ENCODE results near the gene RNF43. TPM values are rescaled to one million over a fixed set of nuclear protein-coding genes. Genes with fewer than 3 reads are reported as not detected.

The RNF43 gene
- polyA plus RNA-seq, 1 donor (not counting 4 experiments of a cell fraction or from before 2014, with no cell fraction given) = 15.0 TPM

DNA sequence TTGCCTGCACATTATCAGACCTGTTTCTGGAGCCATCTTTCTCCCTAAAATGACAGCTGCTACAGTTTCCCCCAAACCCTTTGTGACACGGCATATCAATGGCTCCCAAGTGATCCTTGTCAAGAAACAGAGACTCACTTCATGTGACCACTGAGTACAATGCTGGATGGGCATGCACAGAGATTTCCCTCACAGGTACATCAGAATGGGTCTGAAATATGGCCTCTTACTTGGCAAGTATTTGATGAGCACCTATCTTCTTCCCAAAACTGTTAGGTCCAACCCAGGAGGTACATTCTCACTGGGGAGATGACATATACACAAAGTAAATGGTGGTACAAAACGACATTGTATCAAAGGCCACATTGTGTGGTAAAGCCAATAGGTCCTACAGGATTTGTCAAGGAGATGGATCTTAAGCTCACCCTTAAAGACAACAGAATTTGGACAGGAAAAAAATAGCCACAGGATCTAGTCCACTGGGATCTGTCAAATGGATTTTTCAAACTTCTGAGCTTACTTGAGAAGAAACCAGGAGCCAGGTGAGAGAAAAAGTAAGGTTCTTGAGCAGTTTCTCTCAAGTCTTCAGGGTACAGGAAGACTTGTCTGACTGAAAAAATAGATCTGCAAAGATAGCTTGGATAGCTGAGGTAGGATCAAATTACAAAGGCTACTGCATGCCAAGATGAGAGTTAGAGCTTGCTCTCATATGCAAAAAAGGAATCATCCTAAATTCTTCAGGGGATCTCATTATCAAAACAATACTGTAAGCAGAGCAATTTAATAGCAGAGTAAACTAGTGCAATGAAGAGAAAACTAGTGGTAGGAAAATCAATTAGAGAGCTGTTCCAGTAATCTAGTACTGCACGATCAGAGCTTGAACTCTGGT lies 28.8 kb downstream of the RNF43 start:
- peaks cover 51% of the 10 kb centered on the region for H3K4me1 ChIP-seq (ENCODE audit: control insufficient read depth, extremely low read depth, insufficient read depth, low read length)
- FAIRE-seq = peak; percentile 71

DNA sequence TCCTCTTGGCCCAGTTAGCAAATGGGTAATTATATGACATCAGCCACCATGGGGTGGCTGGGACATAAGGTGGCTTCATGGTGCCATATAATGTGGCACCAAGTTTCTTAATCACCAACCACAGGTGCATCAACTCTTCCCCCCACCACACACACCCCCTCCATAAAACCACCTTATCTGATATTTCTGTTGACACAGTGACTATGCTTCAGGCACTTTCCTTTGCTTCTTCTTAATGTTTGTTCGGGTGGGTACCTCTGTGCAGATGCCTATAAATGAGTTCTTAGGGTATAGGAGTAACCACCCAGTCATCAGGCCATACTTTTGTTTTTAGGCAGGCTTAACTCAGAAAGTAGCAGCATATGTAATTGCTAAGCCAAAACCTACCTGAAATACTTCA lies 29.5 kb downstream of the RNF43 start:
- H3K4me3 ChIP-seq (ENCODE audit: control insufficient read depth in 2 of 3, extremely low read depth in 1 of 3, insufficient read depth in 2 of 3, low read depth in 1 of 3, low read length in 3 of 3) = no peak overlapping the region
- H3K79me2 ChIP-seq (ENCODE audit: control insufficient read depth, insufficient read depth, low read length) = peaks cover 52% of the 10 kb centered on the region
- DNase-seq (ENCODE audit: low read depth, low spot score) (no peak), FAIRE-seq (no peak)
- H3K9ac ChIP-seq (ENCODE audit: control insufficient read depth, extremely low read depth, insufficient read depth, low read length) = no peak overlapping the region
- dilution Hi-C loops (cut with MboI; ENCODE audit: extremely low pct_ligation_motif_present, low sequenced_read_pairs) = no loop called here
- H3K4me2 ChIP-seq (ENCODE audit: control insufficient read depth, extremely low read depth, insufficient read depth, low read depth, low read length) = no peak overlapping the region
- no peaks in the 10 kb centered on the region for H3K9me3 ChIP-seq (ENCODE audit: control insufficient read depth, low read depth, low read length)
- peaks cover 51% of the 10 kb centered on the region for H3K4me1 ChIP-seq (ENCODE audit: control insufficient read depth, extremely low read depth, insufficient read depth, low read length)
- no peak overlapping the region for H2AFZ ChIP-seq (ENCODE audit: control insufficient read depth, low read length)
- no peak overlapping the region for H3K27ac ChIP-seq (ENCODE audit: control insufficient read depth, insufficient read depth, low read length)
- no peaks in the 10 kb centered on the region for H3K27me3 ChIP-seq (ENCODE audit: control insufficient read depth, extremely low read depth, insufficient read depth, low read length)
- H3K9me1 ChIP-seq (ENCODE audit: control insufficient read depth, extremely low read depth, insufficient read depth, low read length) = no peaks in the 10 kb centered on the region
- no peak for TF ChIP-seq EZH2 (IDR thresholded peaks at IDR 0.05; ENCODE audit: low read length)
- TF ChIP-seq, protein P1, sequence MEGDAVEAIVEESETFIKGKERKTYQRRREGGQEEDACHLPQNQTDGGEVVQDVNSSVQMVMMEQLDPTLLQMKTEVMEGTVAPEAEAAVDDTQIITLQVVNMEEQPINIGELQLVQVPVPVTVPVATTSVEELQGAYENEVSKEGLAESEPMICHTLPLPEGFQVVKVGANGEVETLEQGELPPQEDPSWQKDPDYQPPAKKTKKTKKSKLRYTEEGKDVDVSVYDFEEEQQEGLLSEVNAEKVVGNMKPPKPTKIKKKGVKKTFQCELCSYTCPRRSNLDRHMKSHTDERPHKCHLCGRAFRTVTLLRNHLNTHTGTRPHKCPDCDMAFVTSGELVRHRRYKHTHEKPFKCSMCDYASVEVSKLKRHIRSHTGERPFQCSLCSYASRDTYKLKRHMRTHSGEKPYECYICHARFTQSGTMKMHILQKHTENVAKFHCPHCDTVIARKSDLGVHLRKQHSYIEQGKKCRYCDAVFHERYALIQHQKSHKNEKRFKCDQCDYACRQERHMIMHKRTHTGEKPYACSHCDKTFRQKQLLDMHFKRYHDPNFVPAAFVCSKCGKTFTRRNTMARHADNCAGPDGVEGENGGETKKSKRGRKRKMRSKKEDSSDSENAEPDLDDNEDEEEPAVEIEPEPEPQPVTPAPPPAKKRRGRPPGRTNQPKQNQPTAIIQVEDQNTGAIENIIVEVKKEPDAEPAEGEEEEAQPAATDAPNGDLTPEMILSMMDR (optimal IDR thresholded peaks at IDR 0.05 in 1 of 3, IDR thresholded peaks at IDR 0.05 in 1 of 3, conservative IDR thresholded peaks at IDR 0.05 in 1 of 3; ENCODE audit: extremely low read depth in 1 of 3, insufficient read depth in 2 of 3, low read length in 3 of 3) = no peak
- peaks cover 5% of the 10 kb centered on the region for H4K20me1 ChIP-seq (ENCODE audit: control insufficient read depth, extremely low read depth, insufficient read depth, low read length)
- H3K36me3 ChIP-seq (ENCODE audit: control insufficient read depth in 2 of 2, extremely low read depth in 1 of 2, insufficient read depth in 2 of 2, low read length in 2 of 2) = peaks cover 2 to 5% of the 10 kb centered on the region in 2 experiments

More for the DNA sequence above, 28.8 kb downstream of the RNF43 start:
- TF ChIP-seq EZH2 (IDR thresholded peaks at IDR 0.05; ENCODE audit: low read length) = no peak
- TF ChIP-seq, protein P1 (optimal IDR thresholded peaks at IDR 0.05 in 1 of 3, IDR thresholded peaks at IDR 0.05 in 1 of 3, conservative IDR thresholded peaks at IDR 0.05 in 1 of 3; ENCODE audit: extremely low read depth in 1 of 3, insufficient read depth in 2 of 3, low read length in 3 of 3) = no peak
- dilution Hi-C loops (cut with MboI; ENCODE audit: extremely low pct_ligation_motif_present, low sequenced_read_pairs) = no loop called here
- H3K4me2 ChIP-seq (ENCODE audit: control insufficient read depth, extremely low read depth, insufficient read depth, low read depth, low read length) = peak overlapping the region; percentile 33
- no peaks in the 10 kb centered on the region for H3K9me3 ChIP-seq (ENCODE audit: control insufficient read depth, low read depth, low read length)
- H3K9me1 ChIP-seq (ENCODE audit: control insufficient read depth, extremely low read depth, insufficient read depth, low read length) = no peaks in the 10 kb centered on the region
- H3K79me2 ChIP-seq (ENCODE audit: control insufficient read depth, insufficient read depth, low read length) = peaks cover 54% of the 10 kb centered on the region
- H4K20me1 ChIP-seq (ENCODE audit: control insufficient read depth, extremely low read depth, insufficient read depth, low read length) = peaks cover 5% of the 10 kb centered on the region
- H3K9ac ChIP-seq (ENCODE audit: control insufficient read depth, extremely low read depth, insufficient read depth, low read length) = no peak overlapping the region
- peaks cover 3 to 5% of the 10 kb centered on the region in 2 experiments for H3K36me3 ChIP-seq (ENCODE audit: control insufficient read depth in 2 of 2, extremely low read depth in 1 of 2, insufficient read depth in 2 of 2, low read length in 2 of 2)
- no peaks in the 10 kb centered on the region for H3K27me3 ChIP-seq (ENCODE audit: control insufficient read depth, extremely low read depth, insufficient read depth, low read length)
- H3K4me3 ChIP-seq (ENCODE audit: control insufficient read depth in 2 of 3, extremely low read depth in 1 of 3, insufficient read depth in 2 of 3, low read depth in 1 of 3, low read length in 3 of 3) = no peak overlapping the region
- no peak overlapping the region for H3K27ac ChIP-seq (ENCODE audit: control insufficient read depth, insufficient read depth, low read length)
- H2AFZ ChIP-seq (ENCODE audit: control insufficient read depth, low read length) = no peak overlapping the region
- DNase-seq (ENCODE audit: low read depth, low spot score) = no peak
